ENCODE measurements around the gene CCDC85A.

DNA sequence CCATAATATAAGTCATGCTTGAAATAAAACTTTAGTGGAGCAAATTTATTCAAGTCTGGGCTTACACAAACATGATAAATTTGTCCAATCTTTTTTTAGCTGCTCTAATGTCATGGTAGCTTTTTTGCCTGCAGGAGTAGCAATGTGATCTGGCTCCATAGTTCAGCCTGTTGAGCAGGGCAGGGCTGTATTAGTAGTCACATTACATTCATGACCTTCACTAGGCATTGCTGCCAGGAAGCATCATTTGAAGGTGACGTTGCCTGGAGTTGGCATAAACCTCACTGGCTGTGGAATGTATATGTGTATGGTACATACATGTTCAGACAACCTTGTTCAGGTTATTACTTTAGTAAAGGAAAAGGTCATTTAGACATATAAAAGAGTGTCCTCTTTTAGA is 76.6 kb downstream of the CCDC85A start:
- TF ChIP-seq, protein P1, sequence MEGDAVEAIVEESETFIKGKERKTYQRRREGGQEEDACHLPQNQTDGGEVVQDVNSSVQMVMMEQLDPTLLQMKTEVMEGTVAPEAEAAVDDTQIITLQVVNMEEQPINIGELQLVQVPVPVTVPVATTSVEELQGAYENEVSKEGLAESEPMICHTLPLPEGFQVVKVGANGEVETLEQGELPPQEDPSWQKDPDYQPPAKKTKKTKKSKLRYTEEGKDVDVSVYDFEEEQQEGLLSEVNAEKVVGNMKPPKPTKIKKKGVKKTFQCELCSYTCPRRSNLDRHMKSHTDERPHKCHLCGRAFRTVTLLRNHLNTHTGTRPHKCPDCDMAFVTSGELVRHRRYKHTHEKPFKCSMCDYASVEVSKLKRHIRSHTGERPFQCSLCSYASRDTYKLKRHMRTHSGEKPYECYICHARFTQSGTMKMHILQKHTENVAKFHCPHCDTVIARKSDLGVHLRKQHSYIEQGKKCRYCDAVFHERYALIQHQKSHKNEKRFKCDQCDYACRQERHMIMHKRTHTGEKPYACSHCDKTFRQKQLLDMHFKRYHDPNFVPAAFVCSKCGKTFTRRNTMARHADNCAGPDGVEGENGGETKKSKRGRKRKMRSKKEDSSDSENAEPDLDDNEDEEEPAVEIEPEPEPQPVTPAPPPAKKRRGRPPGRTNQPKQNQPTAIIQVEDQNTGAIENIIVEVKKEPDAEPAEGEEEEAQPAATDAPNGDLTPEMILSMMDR (IDR thresholded peaks at IDR 0.05; ENCODE audit: poor library complexity) = no peak
- TF ChIP-seq EZH2 (IDR thresholded peaks at IDR 0.05; ENCODE audit: borderline replicate concordance) (no peak), EZH2phosphoT487 (IDR thresholded peaks at IDR 0.05; ENCODE audit: low read depth, severe bottlenecking, unreplicated experiment) (no peak)
